ENCODE results near the gene EEF1A1.

EEF1A1 gene

GRCh38 chr6:73503027-73503772, 17.6 kb downstream of the EEF1A1 start:
- DNase-seq: no peak

- no peak for DNase-seq
These were observed 22.9 kb downstream of the EEF1A1 start for GRCh38 chr6:73497915-73498314.

DNA sequence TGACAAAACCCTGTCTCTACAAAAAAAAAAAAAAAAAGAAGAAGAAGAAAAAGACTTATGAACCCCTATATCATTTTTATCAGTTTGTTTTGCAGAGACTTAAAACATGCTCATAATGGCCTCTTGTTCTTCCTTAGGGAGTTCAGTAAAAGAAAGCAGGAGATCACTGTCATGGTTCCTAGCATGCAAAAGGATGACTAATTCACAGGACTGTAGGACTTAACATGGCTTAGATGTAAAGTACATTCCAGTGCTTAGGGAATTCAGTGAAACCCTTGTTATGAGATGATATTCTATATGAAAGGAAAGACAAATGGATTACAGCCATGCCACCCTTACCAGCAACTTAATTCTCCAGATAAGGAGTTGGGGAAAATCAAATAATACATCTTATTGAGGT, 29.5 kb downstream of the EEF1A1 start:
- no peak for DNase-seq

DNA sequence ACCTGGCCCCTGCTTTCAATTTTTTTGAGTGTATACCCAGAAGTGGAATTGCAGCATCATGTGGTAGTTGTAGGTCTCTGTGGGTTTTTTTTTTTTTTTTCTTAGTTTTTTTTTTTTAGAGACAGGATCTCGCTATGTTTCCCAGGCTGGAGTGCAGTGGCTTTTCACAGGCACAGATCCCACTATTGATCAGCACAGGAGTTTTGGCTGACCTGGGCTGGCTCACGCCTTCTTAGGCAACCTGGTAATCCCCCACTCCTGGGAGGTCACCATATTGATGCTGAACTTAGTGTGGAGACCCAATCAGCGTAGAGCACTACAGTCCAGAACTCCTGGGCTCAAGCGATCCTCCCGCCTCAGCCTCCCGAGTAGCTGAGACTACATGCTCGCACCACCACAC, 33.4 kb downstream of the EEF1A1 start:
- DNase-seq: no peak

DNA sequence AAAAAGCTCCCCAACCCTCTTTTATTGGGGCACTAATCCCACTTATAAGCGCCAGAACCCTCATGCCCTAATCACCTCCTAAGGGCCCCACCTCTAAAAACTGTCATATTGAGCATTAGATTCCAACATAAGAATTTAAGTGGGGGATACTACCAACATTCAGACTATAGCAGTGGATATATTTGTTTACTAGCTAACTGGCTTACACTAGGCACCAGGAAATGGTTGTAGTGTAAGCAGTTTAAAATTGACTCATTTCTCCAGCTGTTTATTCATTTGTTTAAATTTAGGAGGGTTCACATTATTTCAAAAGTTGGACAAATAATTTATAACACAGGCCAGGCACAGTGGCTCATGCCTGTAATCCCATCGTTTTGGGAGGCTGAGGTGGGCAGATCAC, 36.4 kb downstream of the EEF1A1 start:
- no peak for DNase-seq

DNA sequence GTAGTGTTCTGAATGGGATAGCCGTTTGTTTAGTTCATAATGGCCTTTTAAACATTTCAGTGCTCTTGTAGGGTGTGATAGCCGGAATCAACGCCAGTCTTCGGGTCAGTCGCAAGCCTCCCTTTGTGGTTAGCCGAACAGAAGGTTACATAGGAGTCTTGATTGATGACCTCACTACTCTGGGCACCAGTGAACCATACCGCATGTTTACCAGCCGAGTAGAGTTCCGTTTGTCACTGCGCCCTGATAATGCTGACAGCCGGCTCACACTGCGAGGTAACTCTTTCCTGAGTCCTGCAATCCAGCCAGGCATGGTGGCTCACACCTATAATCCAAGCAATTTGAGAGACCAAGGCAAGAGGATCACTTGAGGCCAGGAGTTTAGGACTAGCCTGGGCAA, 38.9 kb downstream of the EEF1A1 start:
- DNase-seq: no peak

- DNase-seq: no peak
These were observed 43.4 kb downstream of the EEF1A1 start for GRCh38 chr6:73477407-73477806.

- no peak for DNase-seq
These were observed 44.1 kb downstream of the EEF1A1 start for GRCh38 chr6:73476723-73477122.

DNA sequence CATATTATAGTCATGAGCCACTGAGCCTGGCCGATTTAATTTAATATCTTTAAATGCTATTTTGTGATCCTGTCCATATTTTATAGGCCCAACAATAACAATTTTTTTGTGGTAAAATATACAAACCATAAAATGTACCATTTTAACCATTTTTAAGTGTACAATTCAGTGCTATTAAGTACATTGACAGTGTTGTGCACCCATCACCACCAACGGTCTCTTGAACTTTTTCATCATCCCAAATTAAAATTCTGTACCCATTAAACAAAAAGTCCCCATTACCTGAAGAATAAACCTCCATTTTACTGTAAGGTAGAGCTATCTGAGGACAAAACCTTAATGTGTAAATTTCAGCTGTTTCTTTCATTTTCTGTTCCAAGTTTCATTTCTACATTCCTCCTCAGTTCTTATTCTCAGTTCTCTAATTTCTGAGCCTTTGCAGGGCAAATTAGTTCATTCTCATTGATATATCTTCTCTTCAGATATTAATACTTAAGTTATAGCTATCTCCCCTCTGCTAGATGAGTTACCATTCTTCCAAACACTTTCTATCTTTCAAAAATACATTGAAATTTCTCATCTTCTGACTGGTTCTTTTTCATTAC, 49.0 kb downstream of the EEF1A1 start:
- no peak for DNase-seq
